GM20000 (cell line): Measurements from ENCODE around the gene ARHGEF40.

Source experiments
- DNase-seq: peaks from one replicate; pipeline ENCODE4 v3.0.0; 2012; ENCODE audit warnings: low spot score
- TF ChIP-seq, protein P1 (sequence below): IDR thresholded peaks from 2 replicates; pipeline ENCODE4 v1.5.1; 2012; ENCODE audit warnings: mild to moderate bottlenecking, control low read depth; ENCODE audit errors: extremely low read depth, missing control alignments

Gene ARHGEF40

DNA sequence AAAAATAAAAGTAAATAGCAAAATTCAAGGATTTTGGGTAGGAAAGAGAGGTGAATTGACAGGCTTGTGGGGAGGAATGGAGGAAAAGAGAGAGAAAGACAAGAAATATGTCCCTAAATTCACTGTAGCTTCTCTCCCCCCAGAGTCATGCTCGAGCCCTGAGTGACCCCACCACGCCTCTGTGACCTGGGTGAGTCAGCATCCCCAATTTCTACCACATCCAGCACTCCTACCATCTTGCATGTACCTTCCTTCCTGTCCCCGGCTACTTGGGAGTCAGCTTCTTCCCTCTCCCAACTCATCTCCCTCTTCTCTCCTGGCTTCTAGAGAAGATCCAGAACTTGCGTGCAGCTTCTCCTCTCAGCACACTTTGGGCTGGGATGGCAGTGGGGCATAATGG, 18.6 kb downstream of the ARHGEF40 start:
- TF ChIP-seq, protein P1, sequence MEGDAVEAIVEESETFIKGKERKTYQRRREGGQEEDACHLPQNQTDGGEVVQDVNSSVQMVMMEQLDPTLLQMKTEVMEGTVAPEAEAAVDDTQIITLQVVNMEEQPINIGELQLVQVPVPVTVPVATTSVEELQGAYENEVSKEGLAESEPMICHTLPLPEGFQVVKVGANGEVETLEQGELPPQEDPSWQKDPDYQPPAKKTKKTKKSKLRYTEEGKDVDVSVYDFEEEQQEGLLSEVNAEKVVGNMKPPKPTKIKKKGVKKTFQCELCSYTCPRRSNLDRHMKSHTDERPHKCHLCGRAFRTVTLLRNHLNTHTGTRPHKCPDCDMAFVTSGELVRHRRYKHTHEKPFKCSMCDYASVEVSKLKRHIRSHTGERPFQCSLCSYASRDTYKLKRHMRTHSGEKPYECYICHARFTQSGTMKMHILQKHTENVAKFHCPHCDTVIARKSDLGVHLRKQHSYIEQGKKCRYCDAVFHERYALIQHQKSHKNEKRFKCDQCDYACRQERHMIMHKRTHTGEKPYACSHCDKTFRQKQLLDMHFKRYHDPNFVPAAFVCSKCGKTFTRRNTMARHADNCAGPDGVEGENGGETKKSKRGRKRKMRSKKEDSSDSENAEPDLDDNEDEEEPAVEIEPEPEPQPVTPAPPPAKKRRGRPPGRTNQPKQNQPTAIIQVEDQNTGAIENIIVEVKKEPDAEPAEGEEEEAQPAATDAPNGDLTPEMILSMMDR: no peak
- no peak for DNase-seq

- DNase-seq: no peak
- TF ChIP-seq, protein P1: no peak
These were observed 19.2 kb downstream of the ARHGEF40 start for GRCh38 chr14:21089271-21089670.

- DNase-seq: no peak
- TF ChIP-seq, protein P1: no peak
These were observed 19.7 kb downstream of the ARHGEF40 start for GRCh38 chr14:21089877-21090193.

DNA sequence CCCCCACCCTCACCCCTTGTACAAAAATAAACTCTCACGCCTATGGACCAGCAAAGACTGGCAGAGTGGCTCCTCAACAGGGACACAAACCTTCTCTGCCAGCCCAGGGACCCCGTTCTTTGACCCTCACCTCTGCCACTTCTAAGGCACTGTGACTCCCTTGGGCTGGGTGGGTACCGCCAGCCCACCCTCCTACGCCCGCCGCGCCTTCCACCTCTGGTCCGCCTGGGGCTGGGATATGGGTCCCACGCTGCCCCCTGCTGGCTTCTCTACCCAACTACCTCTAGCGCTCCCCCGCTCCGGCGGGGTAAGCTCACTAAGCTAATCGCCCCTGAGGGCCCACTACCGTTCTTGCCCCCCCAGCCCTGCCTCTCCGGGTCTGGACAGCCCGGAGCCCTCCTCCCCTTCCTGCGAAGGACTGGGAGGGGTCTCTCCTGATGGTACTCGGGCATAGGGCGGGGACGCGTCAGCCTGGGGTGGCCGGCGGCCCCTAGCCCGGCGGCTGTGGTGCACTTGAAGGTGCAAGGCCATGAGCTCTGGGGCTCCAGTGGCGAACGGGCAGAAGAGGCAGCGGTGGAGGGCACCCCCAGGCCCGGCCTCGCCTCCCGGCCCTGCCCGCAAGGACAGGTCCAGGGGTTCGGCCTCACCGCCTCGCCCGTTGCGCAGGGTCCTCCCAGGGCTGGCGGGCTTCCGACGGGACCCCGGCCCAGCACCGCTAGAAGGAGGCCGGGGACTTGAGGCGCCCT, 20.3 kb downstream of the ARHGEF40 start:
- TF ChIP-seq, protein P1: peak; percentile 16
- DNase-seq: no peak

DNA sequence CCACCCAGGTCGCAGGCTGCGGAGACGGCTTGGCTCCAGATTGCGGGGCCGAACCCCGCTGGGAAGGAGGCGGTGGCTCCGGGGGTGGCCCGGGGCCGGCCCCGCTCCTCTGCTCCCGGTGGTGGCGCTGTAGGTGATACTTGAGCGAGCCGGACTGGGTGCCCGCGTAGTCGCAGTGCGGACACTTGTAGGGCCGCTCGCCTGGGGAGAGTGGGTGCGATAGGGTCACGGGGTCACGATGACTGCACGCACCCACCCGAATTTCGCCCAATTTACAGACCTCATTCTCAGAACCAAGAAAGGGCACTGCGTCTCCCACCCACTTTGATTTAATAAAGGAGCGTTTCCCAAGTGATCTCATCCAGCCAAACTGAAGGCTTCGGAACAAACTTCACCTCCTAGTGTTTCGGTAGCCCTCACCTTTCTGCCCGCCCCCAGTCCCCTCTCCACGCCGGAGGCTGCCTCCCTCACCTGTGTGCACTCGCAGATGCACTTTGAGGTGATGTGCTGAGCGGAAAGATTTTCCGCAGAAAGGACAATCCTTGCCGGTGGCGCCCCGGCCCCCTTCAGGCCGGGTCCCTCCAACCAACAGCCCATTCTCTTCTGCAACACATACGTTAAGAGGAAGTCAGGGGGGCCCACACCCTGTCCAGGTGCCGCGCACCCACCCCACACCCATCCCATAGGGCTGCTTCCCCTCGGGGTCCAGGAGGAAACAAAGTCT, 21.0 kb downstream of the ARHGEF40 start:
- DNase-seq: no peak
- TF ChIP-seq, protein P1: no peak

DNA sequence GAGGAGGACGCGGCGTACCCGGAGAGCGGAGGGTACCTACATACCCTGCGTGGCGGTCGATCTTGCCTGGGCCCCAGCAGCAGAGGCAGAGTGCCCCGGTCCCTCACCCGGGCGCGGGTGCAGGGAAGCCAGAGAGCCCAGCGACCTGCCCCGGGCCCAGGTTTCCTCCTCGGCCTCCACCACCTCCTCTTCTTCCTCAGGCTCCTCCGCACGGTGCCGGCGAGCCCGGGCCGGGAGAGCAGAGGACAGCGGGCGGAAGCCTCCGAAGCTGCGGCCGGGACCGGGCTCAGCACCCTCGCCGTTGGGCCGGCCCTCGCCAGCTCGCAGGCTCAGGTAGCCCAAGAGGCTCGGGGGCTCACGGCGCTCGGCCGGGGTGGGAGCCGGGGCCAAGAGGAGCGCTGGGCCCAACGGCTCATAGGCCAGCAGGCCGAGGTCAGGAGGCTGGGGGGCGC, 21.7 kb downstream of the ARHGEF40 start:
- TF ChIP-seq, protein P1: no peak
- DNase-seq: no peak

GRCh38 chr14:21092273-21093011, 22.3 kb downstream of the ARHGEF40 start:
- TF ChIP-seq, protein P1: peak; percentile 100
- peak; percentile 98 for DNase-seq
